ENCODE results near the gene TRIM31. TPM values are rescaled to one million over a fixed set of nuclear protein-coding genes. Genes with fewer than 3 reads are reported as not detected.

The TRIM31 gene, protein sequence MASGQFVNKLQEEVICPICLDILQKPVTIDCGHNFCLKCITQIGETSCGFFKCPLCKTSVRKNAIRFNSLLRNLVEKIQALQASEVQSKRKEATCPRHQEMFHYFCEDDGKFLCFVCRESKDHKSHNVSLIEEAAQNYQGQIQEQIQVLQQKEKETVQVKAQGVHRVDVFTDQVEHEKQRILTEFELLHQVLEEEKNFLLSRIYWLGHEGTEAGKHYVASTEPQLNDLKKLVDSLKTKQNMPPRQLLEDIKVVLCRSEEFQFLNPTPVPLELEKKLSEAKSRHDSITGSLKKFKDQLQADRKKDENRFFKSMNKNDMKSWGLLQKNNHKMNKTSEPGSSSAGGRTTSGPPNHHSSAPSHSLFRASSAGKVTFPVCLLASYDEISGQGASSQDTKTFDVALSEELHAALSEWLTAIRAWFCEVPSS
- total RNA-seq (0.22 TPM), polyA plus RNA-seq (ENCODE audit: insufficient read depth, low read depth, low replicate concordance) (0.26 TPM)
- long read RNA-seq, donor 1 = 0 reads
- long read RNA-seq, donor 2 = 0 reads
- long read RNA-seq, donor 3 = 0 reads
- long read RNA-seq, donor 4 = 0 reads
- long read RNA-seq, donor 5 = 0 reads
- long read RNA-seq, donor 6 = 0 reads
- long read RNA-seq, donor 7 = 0 reads
- long read RNA-seq, donor 8 = 0 reads
- long read RNA-seq, donor 9 = 0 reads
- long read RNA-seq, donor 10 = 0 reads

DNA sequence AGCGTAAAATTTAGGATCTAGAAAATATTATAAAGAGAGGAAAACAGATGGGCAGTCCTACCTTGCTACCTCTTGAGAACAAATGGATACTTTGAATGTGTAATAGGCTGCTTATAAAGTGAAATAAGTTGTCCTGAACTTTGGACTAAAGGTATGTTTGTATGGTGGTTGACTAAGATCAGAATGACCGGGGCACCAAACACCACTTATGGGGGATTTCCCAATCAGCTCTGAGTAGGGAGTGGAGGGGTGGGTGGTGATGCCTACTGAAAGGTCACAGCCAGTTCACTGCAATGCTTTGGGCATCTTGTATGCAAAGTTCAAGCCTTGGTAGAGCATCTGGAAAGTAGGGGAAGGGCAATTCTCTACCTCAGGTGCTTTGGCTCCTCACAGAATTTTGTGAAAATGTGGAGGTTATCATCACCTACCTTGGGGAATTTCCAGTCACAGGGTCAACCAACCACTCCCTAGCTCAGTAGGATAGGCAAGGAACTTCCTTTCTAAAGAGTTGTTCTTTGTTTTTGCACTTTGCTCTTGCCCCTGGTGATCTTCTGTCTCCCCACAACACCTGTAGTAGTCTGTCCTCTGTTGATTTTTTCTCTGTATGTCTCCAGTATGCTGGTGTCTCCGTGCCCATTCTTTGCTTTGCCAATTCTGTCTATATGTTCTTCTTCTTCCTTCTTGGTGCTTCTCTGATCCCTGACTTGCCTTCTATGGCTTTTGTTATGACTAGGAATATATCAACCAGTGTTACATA is at the start of gene TRIM31:
TSS of gene TRIM31 (minus strand) at position 88 of the 757 bp plus-strand sequence. CDS start 285 bp downstream, outside the sequence.
- H3K27ac ChIP-seq (ENCODE audit: low read depth in 2 of 2, low read length in 2 of 2) = no peak within 1 kb of the TSS

DNA sequence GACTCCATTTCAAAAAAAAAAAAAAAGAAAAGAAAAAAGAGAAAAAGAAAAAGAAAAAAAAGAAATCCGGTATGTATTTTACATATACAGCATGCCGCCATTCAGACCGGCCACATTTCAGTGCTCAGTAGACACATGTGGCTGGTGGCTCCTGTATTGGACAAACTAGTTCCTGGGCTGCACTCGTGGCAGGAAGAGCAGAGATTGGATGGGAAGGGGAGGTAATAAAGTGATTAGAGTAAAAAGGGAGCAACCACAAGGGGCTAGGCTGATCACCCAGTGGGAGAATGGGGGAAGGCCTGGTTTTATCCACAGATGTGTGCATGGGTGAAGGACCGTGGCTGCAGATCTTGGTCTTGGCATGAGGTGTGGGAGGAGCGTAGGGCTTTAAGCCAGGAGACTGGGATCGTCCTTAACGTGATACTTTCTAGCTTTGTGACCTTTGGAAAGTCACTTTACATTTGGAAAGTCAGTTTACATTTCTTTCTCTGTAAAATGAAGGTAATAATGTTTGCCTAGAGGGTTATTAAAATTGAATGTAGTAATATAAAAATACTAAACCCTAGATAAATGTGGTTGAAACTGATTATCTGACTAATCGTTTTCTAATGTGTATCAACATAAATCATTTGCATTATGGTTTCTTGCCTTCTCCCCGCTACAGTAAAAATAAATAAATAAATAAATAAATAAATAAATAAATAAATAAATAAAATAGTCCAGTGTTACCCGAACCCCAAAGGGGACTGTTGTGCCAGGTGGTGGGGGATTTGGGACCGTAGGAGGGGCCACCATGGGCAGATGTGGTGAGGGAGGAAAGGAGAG is 49.6 kb upstream of the TRIM31 start:
- FAIRE-seq (no peak), DNase-seq (no peak)
- Histone ChIP-seq H3K27ac (ENCODE audit: low read depth in 2 of 2, low read length in 2 of 2) (peak overlapping the region in 1 of 2 donors; percentile 89), H3K27me3 (ENCODE audit: control insufficient read depth, insufficient read depth, low read length) (no peaks in the 10 kb centered on the region), H3K36me3 (ENCODE audit: control insufficient read depth in 2 of 3, insufficient read depth in 3 of 3, low read length in 3 of 3) (peaks cover 0 to 2% (median 0%) of the 10 kb centered on the region in 3 donors), H3K9ac (ENCODE audit: low read length in 3 of 3) (no peak overlapping the region), H3K4me3 (ENCODE audit: low read length in 3 of 3) (peak overlapping the region in 2 of 3 donors; percentile 40 to 66), H3K9me3 (ENCODE audit: control insufficient read depth in 2 of 3, insufficient read depth in 1 of 3, low read length in 3 of 3) (no peaks in the 10 kb centered on the region), H3K4me1 (ENCODE audit: control insufficient read depth in 2 of 3, insufficient read depth in 2 of 3, low read depth in 1 of 3, low read length in 3 of 3) (no peaks in the 10 kb centered on the region)
- intact Hi-C loops (cut with DNase I) = no loop called here
- TF ChIP-seq, protein P1, sequence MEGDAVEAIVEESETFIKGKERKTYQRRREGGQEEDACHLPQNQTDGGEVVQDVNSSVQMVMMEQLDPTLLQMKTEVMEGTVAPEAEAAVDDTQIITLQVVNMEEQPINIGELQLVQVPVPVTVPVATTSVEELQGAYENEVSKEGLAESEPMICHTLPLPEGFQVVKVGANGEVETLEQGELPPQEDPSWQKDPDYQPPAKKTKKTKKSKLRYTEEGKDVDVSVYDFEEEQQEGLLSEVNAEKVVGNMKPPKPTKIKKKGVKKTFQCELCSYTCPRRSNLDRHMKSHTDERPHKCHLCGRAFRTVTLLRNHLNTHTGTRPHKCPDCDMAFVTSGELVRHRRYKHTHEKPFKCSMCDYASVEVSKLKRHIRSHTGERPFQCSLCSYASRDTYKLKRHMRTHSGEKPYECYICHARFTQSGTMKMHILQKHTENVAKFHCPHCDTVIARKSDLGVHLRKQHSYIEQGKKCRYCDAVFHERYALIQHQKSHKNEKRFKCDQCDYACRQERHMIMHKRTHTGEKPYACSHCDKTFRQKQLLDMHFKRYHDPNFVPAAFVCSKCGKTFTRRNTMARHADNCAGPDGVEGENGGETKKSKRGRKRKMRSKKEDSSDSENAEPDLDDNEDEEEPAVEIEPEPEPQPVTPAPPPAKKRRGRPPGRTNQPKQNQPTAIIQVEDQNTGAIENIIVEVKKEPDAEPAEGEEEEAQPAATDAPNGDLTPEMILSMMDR (IDR thresholded peaks at IDR 0.05; ENCODE audit: borderline replicate concordance, extremely low read depth, insufficient read depth) = no peak

More for the DNA sequence above, at the start of gene TRIM31:
- no peaks in the 10 kb centered on the region for H3K9me3 ChIP-seq (ENCODE audit: control insufficient read depth in 2 of 3, insufficient read depth in 1 of 3, low read length in 3 of 3)
- no peak within 1 kb of the TSS for H3K9ac ChIP-seq (ENCODE audit: low read length in 3 of 3)
- intact Hi-C loops (cut with DNase I) = no loop called here
- DNase-seq (no peak), FAIRE-seq (no peak)
- H3K4me1 ChIP-seq (ENCODE audit: control insufficient read depth in 2 of 3, insufficient read depth in 2 of 3, low read depth in 1 of 3, low read length in 3 of 3) = no peaks in the 10 kb centered on the region
- no peak within 1 kb of the TSS for H3K4me3 ChIP-seq (ENCODE audit: low read length in 3 of 3)
- peaks cover 27% of the 10 kb centered on the region for H3K27me3 ChIP-seq (ENCODE audit: control insufficient read depth, insufficient read depth, low read length)
- TF ChIP-seq, protein P1 (IDR thresholded peaks at IDR 0.05; ENCODE audit: borderline replicate concordance, extremely low read depth, insufficient read depth) = no peak
- no peaks in the 10 kb centered on the region for H3K36me3 ChIP-seq (ENCODE audit: control insufficient read depth in 2 of 3, insufficient read depth in 3 of 3, low read length in 3 of 3)

DNA sequence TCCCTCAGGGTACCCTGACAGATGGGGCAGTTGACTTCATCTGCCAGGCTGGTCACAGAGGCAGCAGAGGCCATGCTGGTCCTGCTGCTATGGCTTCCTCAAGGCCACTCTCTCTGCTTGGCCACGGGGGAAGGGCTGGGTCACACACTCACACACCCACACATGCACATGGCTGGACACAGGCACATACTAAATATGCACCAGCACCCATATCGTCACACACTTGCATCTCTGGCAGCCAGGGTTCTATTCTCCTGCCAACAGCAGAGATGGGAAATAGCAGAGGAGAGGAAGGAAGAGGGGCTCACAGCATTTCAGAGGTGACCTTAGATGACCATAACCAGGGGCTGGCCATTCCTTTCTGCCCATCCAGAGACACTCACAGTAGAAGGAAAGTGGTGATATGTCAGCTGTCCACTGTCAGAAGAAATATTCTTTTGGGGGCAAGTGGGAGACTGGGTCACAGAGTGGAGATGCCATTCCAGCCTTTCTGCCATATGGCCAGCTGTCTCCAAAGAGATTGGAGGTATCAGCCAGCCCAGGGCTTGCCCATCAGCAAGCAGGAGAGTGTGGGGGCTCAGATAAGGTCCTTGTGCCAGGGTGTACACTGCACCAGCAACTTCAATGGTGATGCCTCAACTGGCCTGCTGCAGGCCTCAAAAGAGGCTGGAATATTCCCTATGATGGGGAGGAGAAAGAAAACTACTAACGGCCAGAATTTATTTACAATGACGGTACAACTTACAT is 48.1 kb upstream of the TRIM31 start, which contains the start of gene TRIM10:
TSS of gene TRIM10 (minus strand) at position 427 of the 747 bp plus-strand sequence. CDS start at position 74, 353 bp downstream.
- intact Hi-C loops (cut with DNase I) = no loop called here
- no peak within 1 kb of the TSS for H3K27ac ChIP-seq (ENCODE audit: low read depth in 2 of 2, low read length in 2 of 2)
- H3K9me3 ChIP-seq (ENCODE audit: control insufficient read depth in 2 of 3, insufficient read depth in 1 of 3, low read length in 3 of 3) = no peaks in the 10 kb centered on the region
- peaks cover 0 to 4% (median 2%) of the 10 kb centered on the region in 3 donors for H3K4me1 ChIP-seq (ENCODE audit: control insufficient read depth in 2 of 3, insufficient read depth in 2 of 3, low read depth in 1 of 3, low read length in 3 of 3)
- no peak for FAIRE-seq
- no peak for DNase-seq
- H3K27me3 ChIP-seq (ENCODE audit: control insufficient read depth, insufficient read depth, low read length) = no peaks in the 10 kb centered on the region
- TF ChIP-seq, protein P1 (IDR thresholded peaks at IDR 0.05; ENCODE audit: borderline replicate concordance, extremely low read depth, insufficient read depth) = no peak
- no peak within 1 kb of the TSS for H3K4me3 ChIP-seq (ENCODE audit: low read length in 3 of 3)
- H3K36me3 ChIP-seq (ENCODE audit: control insufficient read depth in 2 of 3, insufficient read depth in 3 of 3, low read length in 3 of 3) = no peaks in the 10 kb centered on the region
- H3K9ac ChIP-seq (ENCODE audit: low read length in 3 of 3) = no peak within 1 kb of the TSS

All from kidney (tissue), 22 donors.